Astrocyte (in vitro differentiated cells and primary cell): ENCODE measurements around the gene PCSK7. TPM values are rescaled to one million over a fixed set of nuclear protein-coding genes. Genes with fewer than 3 reads are reported as not detected.
A peak's percentile ranks its signal among the peaks of the same experiment; 100 is the strongest.

Experiments used
- DNase-seq: peaks from one replicate; pipeline ENCODE4 v3.0.0-alpha.2; 2010; ENCODE audit warnings: low read depth
- FAIRE-seq: peaks from 2 replicates; lab custom pipeline; 2011; peaks lifted over from hg19 to GRCh38; lab: Jason Lieb, UNC
- H2AFZ ChIP-seq: 2 replicates; pipeline ENCODE4 v1.6.0; 2012; ENCODE audit warnings: low read depth, low read length, inconsistent platforms
- H3K27ac ChIP-seq: 2 replicates; pipeline ENCODE4 v1.5.1; 2011; ENCODE audit warnings: low read depth, low read length, inconsistent platforms
- H3K27me3 ChIP-seq: 2 replicates; pipeline ENCODE4 v1.6.0; 2011; ENCODE audit warnings: low read length, inconsistent platforms; ENCODE audit not compliant: insufficient read depth
- H3K36me3 ChIP-seq: 2 replicates; pipeline ENCODE4 v1.5.1; 2011; ENCODE audit warnings: low read length, inconsistent platforms; ENCODE audit not compliant: insufficient read depth
- H3K4me1 ChIP-seq: 2 replicates; pipeline ENCODE4 v1.5.1; 2011; ENCODE audit warnings: low read length, inconsistent platforms; ENCODE audit not compliant: insufficient read depth
- H3K4me2 ChIP-seq: 2 replicates; pipeline ENCODE4 v1.6.0; 2012; ENCODE audit warnings: low read length, inconsistent platforms
- H3K4me3 ChIP-seq: 2 replicates; pipeline ENCODE4 v1.5.1; 2011; ENCODE audit warnings: low read depth, mild to moderate bottlenecking, low read length, inconsistent platforms; ENCODE audit not compliant: insufficient read depth
- H3K79me2 ChIP-seq: 2 replicates; pipeline ENCODE4 v1.6.0; 2012; ENCODE audit warnings: mild to moderate bottlenecking, low read length, inconsistent platforms; ENCODE audit not compliant: insufficient read depth
- H3K9ac ChIP-seq: 2 replicates; pipeline ENCODE4 v1.6.0; 2012; ENCODE audit warnings: mild to moderate bottlenecking, low read length, inconsistent platforms
- H3K9me3 ChIP-seq: 2 replicates; pipeline ENCODE4 v1.5.1; 2012; ENCODE audit warnings: low read depth, mild to moderate bottlenecking, low read length, inconsistent platforms; ENCODE audit not compliant: insufficient read depth
- H4K20me1 ChIP-seq: 2 replicates; pipeline ENCODE4 v1.6.0; 2012; ENCODE audit warnings: low read length, inconsistent platforms; ENCODE audit not compliant: insufficient read depth
- H3K27ac Mint-ChIP-seq: one replicate; pipeline ENCODE4 v1.8.0; 2021; ENCODE audit warnings: mild to moderate bottlenecking, mixed read lengths; ENCODE audit not compliant: unreplicated experiment
- H3K27me3 Mint-ChIP-seq: one replicate; pipeline ENCODE4 v1.8.0; 2021; ENCODE audit warnings: low read depth, mixed read lengths; ENCODE audit not compliant: unreplicated experiment
- H3K36me3 Mint-ChIP-seq: one replicate; pipeline ENCODE4 v1.8.0; 2021; ENCODE audit warnings: low read depth, mixed read lengths; ENCODE audit not compliant: unreplicated experiment
- H3K4me1 Mint-ChIP-seq: one replicate; pipeline ENCODE4 v1.8.0; 2021; ENCODE audit warnings: low read depth, mixed read lengths; ENCODE audit not compliant: unreplicated experiment
- H3K4me3 Mint-ChIP-seq: one replicate; pipeline ENCODE4 v1.8.0; 2021; ENCODE audit warnings: mild to moderate bottlenecking, moderate library complexity, mixed read lengths; ENCODE audit not compliant: unreplicated experiment
- H3K9me3 Mint-ChIP-seq: one replicate; pipeline ENCODE4 v1.8.0; 2021; ENCODE audit warnings: mild to moderate bottlenecking, mixed read lengths; ENCODE audit not compliant: unreplicated experiment
- CTCF ChIP-seq: IDR thresholded peaks from 2 replicates; pipeline ENCODE4 v1.5.1; 2011; ENCODE audit warnings: low read depth, mild to moderate bottlenecking, inconsistent platforms, low read length, moderate library complexity; ENCODE audit not compliant: insufficient read depth
- EZH2 ChIP-seq: IDR thresholded peaks from 2 replicates; pipeline ENCODE4 v1.6.1; 2012; ENCODE audit warnings: mild to moderate bottlenecking, low read length, inconsistent platforms; ENCODE audit not compliant: insufficient read depth
- total RNA-seq: library from RNA; stranded (reverse); gene quantifications from 2 replicates; pipeline ENCODE4 v1.2.1, GENCODE V29; 2021

The PCSK7 gene
- total RNA-seq, 1 donor from 2014 or later = 43.6 TPM

- peaks cover 26% of the 10 kb centered on the region for H4K20me1 ChIP-seq
- Mint-ChIP-seq H3K36me3 (peaks cover 12% of the 10 kb centered on the region), H3K27me3 (no peaks in the 10 kb centered on the region), H3K9me3 (no peaks in the 10 kb centered on the region), H3K4me3 (no peak overlapping the region), H3K27ac (no peak overlapping the region), H3K4me1 (peaks cover 38% of the 10 kb centered on the region)
- peaks cover 23% of the 10 kb centered on the region for H3K4me1 ChIP-seq
- no peak overlapping the region for H2AFZ ChIP-seq
- no peaks in the 10 kb centered on the region for H3K9me3 ChIP-seq
- no peak overlapping the region for H3K4me3 ChIP-seq
- H3K27me3 ChIP-seq = no peaks in the 10 kb centered on the region
- no peak overlapping the region for H3K4me2 ChIP-seq
- H3K79me2 ChIP-seq = peaks cover 5% of the 10 kb centered on the region
- no peak overlapping the region for H3K27ac ChIP-seq
- H3K36me3 ChIP-seq = peaks cover 6% of the 10 kb centered on the region
- TF ChIP-seq EZH2 (no peak), CTCF (no peak)
- FAIRE-seq = no peak
- no peak overlapping the region for H3K9ac ChIP-seq
- DNase-seq = no peak
Measured at GRCh38 chr11:117175104-117175503, 56.8 kb downstream of the PCSK7 start.

- Histone ChIP-seq H3K27me3 (no peaks in the 10 kb centered on the region), H3K9ac (no peak overlapping the region), H3K4me3 (no peak overlapping the region), H3K4me2 (no peak overlapping the region), H2AFZ (no peak overlapping the region), H3K4me1 (peaks cover 7% of the 10 kb centered on the region), H3K36me3 (peaks cover 12% of the 10 kb centered on the region), H4K20me1 (peaks cover 34% of the 10 kb centered on the region), H3K9me3 (no peaks in the 10 kb centered on the region), H3K27ac (no peak overlapping the region), H3K79me2 (peaks cover 13% of the 10 kb centered on the region)
- Mint-ChIP-seq H3K27me3 (no peaks in the 10 kb centered on the region), H3K4me1 (peaks cover 45% of the 10 kb centered on the region), H3K36me3 (peaks cover 16% of the 10 kb centered on the region), H3K27ac (peak overlapping the region; percentile 26), H3K4me3 (peak overlapping the region; percentile 62), H3K9me3 (no peaks in the 10 kb centered on the region)
- no peak for TF ChIP-seq EZH2
- no peak for TF ChIP-seq CTCF
- FAIRE-seq (no peak), DNase-seq (no peak)
Measured at GRCh38 chr11:117172724-117173421, 59.0 kb downstream of the PCSK7 start.
